ENCODE data around the gene SHANK2.

Gene SHANK2

DNA sequence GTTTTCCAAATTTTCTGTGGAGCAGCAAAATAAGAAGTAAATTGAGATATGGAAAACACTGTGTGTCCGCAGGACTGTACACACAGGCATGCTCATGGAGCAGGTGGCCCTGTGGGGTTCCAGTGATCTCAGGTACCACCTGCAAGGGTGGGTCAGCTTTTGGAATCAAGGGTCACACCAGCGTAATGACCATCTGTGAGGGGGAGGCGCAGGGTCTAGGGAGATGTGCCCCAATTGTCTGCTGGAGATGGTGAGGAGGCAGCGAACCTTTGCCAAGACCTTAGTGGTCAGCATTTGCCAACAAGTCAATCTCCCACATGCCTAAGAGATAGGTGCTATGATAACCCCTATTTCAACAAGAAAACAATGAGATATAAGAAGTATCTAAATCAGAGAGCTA is 49.4 kb downstream of the SHANK2 start:
- DNase-seq (ENCODE audit: low read depth, low spot score): no peak

- no peak for DNase-seq (ENCODE audit: low read depth, low spot score)
Measured at GRCh38 chr11:71202598-71202944, 49.8 kb downstream of the SHANK2 start.

Measured in activated CD4-positive, CD25-positive, alpha-beta regulatory T cell treated with anti-CD3 and anti-CD28 coated beads, Interleukin-2, amount 50 U/mL, for 16 hours (primary cell).